HG03565 (cell line): ENCODE data around the gene SHFL.
A peak's percentile ranks its signal among the peaks of the same experiment; 100 is the strongest.

Experiments
- ATAC-seq: cut with Tn5 transposase; IDR thresholded peaks from one replicate; pipeline ENCODE4 v1.9.1; 2021; ENCODE audit warnings: mild to moderate bottlenecking, moderate library complexity; ENCODE audit not compliant: unreplicated experiment

Gene SHFL

DNA sequence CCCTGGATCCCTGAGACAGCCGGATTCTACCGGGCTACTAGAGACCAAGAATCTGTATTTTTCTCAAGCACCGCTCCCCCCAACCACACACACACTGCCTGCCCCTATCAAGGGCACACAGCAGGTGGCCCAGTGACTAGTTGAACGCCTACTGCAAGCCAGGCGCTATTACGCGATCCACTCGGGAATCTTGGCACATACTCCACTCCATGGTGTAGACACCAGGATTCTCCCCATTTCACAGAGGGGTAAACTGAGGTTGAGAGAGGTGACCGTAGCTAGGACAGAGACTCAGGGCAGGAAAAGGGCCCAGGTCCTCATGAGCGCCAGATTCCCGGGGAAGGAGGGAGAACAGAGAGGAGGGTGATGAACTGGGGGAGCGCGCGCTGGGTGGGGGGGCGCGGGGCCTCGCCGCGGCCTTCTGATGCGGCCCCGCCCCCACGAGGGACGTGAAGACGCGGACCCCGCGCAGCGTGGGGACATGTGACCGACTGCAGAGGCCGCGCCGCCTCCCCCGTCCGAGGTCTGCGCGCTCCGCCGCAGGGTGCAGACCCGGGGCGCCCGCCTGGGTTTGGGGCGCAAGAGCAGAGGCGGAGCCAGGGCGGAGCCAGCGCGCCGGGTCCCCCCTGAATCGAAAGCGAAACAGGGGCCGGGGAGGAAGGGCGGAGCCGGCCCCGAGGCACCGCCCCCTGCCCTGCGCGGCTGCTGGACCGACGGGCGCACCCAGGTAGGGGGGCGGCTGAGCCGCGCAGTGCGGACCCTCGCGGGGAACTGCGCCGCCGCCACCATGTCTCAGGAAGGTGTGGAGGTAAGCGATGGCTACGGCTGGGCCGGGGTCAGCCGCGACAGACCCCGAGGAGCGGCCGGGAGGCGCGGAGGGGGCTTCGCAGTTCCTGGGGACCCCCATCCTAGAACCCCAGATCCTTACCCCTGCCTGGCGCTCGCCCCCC lies at the start of gene SHFL:
SHFL (plus strand) TSS at position 677 of the 950 bp plus-strand sequence; CDS start at position 788, 111 bp downstream.
- ATAC-seq: peak; percentile 71

DNA sequence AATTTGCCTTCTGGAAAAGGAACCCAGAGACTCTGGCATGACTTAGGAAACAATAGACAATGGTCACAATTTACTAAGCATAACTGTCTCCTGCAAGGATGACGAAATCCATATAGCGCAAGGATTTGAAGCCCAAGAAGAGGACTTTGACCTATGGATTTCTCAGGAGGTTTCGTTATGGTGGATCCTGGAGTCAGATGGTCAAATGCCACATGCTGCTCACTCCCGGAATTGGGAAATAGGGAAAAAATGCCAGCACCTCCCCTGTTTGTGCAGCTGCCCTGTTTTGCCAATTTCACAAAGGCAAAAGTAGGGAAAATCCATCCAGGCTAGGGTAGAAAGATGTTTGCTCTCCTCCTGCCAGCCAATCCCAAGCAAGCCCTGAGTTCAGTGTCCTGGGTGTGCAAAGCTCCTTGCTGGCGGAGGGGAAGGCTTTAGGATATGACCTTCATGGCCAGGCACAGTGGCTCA lies 49.5 kb upstream of the SHFL start:
- ATAC-seq: no peak

DNA sequence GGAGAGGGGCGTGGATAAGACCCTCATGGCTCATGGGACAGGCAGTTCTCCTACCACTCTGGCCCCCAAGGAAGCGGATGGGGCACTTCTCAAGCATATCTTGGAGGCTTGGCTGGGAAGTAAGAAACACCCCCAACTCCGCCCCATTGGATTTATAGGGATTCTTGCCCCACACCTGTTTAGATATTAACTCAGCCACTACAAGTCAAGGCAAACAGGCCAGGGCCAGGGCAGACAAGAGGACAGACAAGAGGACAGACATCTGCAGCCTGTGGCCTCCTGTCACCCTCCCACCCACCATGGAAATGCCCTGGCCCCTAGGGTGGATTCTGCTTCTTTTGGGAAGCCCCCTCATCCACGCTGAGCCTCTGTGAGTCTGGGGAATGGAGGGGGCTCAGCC lies 48.8 kb upstream of the SHFL start:
- ATAC-seq: no peak

DNA sequence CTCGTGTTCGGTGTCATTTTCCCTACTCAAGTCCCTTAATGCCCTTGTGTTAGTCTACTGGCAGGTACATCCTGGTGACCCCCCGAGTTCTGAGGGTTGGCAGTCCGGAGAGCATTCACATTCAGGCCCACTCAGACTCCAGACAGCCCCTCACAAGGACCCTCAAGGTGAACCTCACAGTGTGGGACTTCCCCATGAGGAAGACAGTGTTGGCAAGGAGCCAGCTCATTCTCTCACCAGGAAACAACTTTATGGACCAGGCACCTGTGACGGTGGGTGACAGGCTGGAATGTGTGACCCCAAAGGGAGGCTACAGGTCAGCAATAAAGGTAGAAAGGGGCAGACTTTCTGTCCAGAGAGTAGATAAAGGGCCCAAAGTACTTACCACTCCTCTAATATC lies 48.3 kb upstream of the SHFL start:
- no peak for ATAC-seq

DNA sequence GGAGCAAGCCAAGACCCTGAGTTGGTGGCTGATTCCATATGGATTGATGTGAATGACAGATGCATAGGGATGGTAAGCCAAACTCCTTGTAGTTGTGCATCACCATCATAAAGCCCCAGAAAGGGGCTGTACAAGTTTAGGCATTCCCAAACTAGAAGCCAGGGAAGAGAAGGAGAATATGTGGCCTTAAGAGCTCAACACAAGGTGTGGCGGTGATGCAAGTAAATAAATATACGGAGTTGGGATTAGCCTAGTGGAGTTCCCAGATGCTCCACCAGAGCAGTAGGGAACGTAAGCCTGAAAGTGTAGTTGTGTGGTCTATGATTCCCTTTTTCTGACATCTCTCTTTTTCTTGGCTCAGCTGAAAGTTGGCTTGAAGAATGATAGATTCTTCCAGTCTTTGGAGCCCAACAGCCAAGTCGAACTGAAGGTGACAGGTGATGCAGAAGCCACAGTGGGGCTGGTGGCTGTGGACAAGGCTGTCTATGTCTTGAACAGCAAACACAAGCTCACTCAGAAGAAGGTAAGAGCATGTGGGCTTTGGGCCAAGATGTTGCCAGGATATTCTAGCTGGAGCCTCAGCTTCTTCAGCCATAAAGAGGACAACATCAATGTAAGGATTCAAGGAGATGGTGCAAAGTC lies 42.7 kb upstream of the SHFL start:
- ATAC-seq: no peak

DNA sequence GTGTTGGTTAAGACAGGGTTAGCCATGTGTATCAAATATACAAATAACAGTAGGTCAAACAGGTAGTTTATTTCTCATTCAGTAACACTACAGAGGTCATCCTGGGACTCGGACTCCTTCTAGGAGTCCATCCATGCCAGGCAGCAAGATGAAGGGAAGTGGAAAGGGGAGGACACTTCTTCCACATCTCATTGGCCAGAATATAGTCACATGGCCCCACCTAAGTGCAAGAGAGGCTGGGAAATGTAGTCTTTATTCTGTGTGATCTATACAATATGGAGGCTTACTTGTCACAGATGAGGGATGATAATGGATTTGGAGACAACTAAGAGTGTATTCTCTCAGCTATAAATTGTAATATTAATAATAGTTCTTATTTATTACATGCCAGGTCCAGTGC lies 41.7 kb upstream of the SHFL start:
- no peak for ATAC-seq

DNA sequence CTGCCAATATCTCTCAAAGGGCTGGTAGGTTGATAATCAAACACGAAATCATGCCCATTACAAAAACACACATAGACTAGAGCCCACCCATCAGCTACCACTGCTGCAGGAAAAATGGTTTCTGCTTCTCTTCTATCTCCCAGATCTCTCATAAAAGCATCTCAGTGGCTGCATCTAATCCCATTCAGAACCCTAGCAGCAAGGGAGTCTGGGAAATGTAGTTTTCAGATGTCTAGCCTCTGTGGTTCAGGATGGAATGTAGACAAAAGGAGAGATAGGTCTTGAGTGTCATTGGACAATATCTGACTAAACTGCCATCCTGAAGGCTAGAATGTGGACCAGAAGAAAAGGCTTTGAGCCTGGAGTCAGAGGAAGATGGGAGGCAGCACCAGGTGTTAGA lies 40.7 kb upstream of the SHFL start:
- ATAC-seq: no peak

DNA sequence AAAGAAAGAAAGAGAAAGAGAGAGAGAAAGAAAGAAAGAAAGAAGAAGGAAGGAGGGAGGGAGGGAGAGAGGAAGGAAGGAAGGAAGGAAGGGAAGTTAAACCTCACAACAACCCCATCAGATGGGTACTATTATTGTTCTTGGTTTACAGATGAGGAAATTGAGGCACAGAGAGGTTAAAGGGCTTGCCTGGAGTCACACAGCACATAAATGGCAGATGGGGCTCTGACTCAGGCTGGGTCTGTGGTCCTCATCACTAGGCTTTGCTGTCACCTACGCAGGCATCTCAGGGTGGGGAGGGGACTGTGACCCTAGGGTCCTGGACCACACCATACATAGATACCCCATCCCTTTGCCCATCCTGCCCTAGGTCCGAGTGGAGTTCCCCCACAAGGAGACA lies 36.5 kb upstream of the SHFL start:
- no peak for ATAC-seq

DNA sequence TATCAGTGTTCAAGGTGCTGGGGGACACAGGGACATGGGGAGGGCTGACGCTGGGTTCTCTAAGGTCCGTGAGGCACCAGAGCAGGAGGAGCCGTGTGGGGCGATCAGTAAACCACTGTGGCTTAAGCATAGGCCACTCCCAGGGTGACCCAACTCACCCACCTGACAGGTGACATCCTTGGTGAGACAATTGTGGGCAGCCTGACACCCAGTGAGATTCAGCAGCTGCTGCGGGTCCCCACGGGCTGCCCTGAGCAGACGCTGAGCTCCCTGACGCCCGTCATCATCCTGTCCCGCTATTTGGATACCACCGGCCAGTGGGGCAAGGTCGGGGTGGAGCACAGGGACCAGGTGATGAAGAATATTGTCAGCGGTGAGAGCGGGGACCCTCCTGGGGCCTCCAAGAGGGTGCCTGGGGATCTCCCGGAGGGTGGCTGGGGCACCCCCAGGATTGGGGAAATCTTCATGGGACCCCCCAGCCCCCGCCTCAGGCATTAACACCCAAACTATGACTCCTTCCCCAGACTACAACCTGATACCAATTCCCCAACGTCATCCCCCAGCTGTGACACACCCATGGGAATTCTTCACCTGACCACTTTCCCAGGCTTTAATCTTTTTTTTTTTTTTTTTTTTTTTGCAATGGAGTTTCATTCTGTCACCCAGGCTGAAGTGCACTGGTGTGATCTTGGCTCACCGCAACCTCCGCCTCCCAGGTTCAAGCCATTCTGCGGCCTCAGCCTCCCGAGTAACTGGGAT lies 33.3 kb upstream of the SHFL start:
- ATAC-seq: no peak

DNA sequence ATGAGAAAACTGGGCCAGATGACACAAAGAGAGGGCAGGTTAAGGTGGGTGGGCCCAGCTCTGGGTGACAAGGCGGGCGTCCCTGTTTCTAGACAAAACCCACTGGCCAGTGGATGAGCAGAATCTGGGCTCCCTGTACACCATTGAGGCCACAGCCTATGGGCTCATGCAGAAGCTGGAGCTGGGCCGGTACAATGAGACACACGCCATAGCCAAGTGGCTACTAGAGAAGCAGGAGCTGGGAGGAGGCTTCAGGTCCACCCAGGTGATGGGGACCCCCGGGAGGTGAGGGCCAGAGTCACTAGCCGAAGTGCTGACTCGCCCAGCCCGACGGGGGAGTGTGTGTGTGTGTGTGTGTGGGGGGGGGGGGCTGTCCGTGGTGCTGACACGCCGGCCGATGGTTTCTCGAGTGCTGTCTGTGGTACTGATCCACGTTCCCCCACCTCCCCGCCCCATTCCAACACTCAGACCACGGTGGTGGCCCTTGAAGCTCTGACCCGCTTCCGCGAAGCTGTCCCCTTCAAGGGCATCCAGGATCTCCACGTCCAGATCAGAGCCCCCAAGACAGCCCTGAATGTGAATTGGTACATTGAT lies 24.3 kb upstream of the SHFL start:
- ATAC-seq: no peak

DNA sequence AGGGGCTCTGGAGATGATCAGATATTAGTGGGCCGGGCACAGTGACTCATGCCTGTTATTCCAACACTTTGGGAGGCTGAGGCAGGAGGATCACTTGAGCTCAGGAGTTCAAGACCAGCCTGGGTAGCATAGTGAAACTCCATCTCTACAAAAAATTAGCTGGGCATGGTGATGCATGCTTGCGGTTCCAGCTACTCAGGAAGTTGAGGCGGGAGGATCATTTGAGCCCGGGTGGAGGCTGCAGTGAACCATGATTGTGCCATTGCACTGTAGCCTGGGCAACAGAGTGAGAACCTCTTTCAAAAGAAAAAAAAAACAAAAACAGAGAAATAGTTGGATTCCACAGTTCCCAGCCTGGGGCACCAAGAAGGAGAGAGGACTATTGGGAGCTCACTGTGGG lies 17.9 kb upstream of the SHFL start:
- ATAC-seq: no peak

DNA sequence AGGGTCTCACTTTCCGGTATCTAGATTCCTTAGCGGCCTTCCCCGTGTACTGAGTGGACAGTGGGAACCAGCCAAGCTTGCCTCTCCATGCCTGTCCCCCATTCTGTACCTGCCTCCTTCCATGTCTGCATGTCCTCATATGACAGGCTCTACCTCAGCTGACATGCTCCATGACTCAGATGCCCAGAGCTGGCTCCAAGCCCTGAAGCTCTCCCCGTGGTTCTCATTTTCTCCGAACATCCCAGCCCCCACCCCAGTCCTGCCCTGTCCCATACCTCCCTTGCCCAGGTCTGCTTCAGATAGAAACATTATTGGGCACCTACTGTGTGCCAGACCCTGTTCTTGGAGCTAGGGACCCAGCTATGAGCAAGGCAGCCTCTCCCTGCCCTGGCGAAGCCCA lies 17.1 kb upstream of the SHFL start:
- ATAC-seq: no peak

DNA sequence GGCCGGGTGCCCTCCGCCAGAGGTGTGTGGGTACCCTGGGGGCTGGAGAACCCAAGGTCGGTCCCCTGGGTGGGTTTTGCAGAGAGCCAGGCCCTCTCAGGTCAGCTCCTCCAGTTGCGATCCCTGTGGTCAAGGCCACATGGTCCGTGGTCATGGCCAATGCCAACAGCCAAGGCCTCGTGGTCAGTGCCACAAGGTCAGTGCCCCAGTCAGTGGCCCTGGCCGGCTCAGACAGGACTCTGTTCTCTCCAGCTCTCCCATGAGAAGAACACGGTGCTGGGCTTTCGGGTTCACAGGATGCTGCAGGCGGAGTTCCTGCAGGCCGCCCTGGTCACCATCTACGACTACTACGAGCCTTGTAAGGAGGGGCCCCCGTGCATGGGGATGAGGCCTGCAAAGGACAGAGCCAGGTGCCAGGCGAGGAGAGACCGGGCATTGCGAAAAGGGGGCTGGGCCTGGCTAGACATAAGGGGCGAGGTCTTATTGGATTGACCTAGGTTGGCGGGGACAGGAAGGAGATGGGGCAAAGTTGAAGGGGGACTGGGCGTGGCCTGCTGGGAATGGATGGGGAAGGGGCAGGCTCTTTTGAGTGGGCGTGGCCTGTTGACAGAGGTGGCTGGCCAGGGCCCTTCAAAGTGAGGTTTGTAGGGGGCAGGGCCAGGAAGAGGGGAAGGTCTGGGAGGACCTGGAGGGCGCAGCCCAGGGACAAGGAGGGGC lies 15.2 kb upstream of the SHFL start:
- ATAC-seq: no peak

DNA sequence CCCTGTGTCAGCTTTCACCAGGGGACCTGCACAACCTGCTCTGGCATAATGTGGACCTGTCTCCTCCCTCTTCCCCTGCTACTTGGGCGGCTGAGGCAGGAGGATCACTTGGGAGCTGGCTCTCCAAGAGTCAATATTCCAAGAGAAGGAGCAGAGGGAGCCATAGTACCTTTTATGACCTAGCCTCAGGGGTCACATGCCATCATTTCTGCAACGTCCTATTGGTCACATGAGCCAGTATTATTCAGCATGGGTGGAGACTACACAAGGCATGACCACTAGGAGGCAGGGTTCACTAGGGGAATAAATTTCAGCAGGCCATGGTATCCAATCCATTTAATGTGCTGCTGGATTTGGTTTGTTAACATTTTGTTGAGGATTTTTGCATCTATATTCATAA lies 12.0 kb upstream of the SHFL start:
- no peak for ATAC-seq

DNA sequence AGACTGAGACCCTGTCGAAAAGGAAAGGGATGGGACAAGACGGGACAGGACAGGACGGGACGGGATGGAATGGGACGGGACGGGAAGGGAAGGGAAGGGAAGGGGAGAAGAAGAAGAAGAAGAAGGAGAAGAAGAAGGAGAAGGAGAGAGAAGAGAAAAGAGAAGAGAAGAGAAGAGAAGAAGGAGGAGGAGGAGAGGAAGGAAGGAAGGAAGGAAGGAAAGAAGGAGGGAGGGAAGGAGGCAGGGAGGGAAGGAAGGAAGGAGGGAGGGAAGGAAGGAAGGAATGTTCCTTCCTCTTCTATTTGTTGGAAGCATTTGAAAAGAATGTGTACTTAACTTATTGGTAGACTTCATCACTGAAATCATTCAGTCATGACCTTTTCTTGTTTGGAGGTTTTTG lies 9.6 kb upstream of the SHFL start:
- no peak for ATAC-seq

DNA sequence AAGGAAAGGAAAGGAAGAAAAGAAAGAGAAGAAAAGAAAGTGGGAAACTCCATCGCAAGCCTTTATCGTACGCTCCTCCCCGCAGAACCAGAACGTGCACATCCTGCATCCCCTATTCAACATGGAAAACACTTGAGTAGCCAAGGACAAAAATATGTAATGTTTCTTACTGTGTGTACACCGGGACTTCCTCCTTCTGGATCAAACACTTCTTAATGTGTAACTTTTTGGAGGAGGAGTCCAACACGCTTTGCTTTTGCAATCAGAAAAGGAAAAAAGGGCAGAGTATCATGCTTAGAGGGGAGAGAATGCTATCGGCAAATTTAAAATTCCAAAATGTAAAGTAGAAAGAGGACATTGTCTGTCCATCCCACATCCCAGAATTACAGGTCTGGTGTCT lies 7.8 kb upstream of the SHFL start:
- no peak for ATAC-seq

DNA sequence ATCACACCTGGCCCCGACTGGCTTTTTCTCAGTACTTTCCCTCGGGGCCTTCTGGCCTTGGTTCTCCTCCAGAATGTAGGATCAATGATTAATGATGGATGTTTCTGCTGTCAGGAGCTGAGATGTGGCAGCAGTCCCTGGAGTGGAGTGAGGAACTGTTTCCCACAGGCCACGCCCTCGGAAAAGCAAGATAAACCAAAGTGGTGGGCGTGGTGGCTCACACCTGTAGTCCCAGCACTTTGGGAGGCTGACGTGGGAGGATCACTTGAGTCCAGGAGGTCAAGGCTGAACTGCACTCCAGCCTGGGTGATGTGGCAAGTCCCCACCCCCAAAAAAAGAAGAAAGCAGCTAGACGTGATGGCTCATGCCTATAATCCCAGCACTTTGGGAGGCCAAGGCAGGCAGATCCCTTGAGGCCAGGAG lies 7.1 kb upstream of the SHFL start:
- no peak for ATAC-seq

DNA sequence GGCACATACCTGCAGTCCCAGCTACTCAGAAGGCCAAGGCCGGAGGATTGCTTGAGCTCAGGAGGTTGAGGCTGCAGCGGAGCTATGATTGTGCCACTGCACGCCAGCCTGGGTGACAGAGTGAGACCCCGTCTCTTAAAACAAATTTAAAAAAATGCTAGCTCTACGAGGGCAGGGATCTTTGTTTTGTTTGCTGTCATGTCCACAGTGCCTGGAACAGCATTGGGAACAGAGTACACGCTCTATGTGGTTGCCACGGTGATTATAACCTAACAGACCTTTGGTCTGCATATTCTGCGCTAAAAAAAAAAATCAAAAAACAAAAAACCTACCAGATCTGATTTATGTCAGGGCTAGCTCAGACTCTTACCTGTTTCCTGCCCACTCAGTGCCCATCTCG lies 2.2 kb upstream of the SHFL start:
- no peak for ATAC-seq

DNA sequence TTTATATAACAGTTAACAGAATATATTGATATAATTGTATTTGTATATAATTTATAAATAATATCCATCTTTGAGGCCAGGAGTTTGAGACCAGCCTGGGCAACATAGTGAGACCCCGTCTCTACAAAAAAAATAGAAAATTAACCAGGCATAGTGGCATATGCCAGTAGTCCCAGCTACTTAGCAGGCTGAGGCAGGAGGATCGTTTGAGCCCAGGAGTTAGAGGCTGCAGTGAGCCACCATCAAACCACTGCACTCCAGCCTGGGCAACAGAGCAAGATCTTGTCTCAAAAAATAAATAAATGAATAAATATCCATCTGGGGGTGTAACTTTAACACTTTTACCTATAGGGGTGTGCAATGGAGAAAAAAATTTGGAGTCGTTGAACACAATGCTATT lies 1.3 kb upstream of the SHFL start:
- no peak for ATAC-seq

DNA sequence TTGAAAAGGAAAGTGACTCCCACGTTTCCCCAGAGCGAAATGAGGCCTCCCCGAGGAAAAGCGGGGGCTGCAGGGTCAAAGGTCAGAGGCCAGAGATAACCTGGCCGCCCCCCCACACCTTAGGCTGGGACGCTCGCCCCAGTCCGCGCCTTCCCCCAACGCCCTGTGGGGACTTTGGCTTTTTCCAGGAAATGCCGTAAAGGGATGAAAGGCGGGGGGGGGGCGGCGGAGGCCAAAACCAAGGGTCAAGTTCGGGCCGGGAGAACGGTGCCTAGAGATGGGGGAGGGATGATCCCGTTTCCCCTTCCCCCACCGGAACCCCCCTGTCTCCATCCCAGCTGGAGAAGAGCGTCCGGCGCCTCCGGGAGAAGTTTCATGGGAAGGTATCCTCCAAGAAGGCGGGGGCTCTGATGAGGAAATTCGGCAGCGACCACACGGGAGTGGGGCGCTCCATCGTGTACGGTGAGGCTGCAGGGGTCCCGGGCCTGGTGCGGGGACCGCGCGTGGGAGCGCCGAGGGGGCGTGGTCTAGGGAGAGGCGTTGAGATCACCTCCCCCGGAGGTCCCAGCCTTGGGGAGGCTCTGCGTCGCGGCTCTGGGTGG lies 575 bp downstream of the SHFL start:
- no peak for ATAC-seq
